Measurements from ENCODE around the gene FOXC2.

DNA sequence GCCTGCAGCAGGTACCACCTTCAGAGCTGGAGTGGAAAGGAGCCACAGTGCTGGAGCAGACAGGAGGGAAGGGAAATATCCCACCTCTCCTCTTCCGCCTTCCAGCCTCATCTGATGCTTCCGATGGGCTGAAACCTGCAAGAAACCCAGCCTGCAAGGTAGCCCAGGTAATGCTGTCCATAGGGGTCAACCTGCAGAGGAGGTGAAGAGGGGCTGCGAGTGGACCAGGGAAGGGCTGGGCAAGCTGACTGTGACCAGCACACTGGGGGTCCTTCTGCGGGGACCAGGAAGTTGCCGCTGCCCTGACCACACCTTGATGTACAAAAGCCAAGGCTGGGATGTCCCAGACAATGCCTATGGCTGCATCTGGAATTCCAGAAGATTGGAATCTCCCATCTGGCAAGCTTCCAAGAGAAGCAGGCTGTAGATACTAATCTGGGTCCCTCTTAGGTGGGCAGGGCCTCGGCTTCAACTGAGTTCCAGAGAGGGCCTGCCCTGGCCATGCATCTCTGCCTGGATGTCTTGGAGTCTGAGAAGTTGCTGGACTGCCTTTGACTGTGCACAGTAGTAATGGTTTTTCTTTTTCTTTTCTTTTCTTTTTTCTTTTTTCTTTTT is 17.5 kb downstream of the FOXC2 start:
- no peak for TF ChIP-seq POLR2AphosphoS5 (IDR thresholded peaks at IDR 0.05; ENCODE audit: low read depth, low read length)
- no peak for TF ChIP-seq TAF1 (IDR thresholded peaks at IDR 0.05; ENCODE audit: low read depth, low read length)
- TF ChIP-seq POLR2A (IDR thresholded peaks at IDR 0.05; ENCODE audit: low read depth, low read length): no peak
- no peak for TF ChIP-seq SPI1 (IDR thresholded peaks at IDR 0.05; ENCODE audit: low read depth, low read length)
